GM18517 (cell line): Measurements from ENCODE around the gene ITGB2.

Source experiments
- ATAC-seq: cut with Tn5 transposase; IDR thresholded peaks from one replicate; pipeline ENCODE4 v1.9.1; 2021; ENCODE audit warnings: mild to moderate bottlenecking, moderate library complexity; ENCODE audit not compliant: unreplicated experiment

Gene ITGB2

GRCh38 chr21:44920694-44921604, at the start of gene ITGB2:
Gene ITGB2 (minus strand): TSS chr21:44920899. CDS start chr21:44910782, 10,117 bp downstream.
- no peak for ATAC-seq

GRCh38 chr21:44969931-44970755, 49.4 kb upstream of the ITGB2 start:
- no peak for ATAC-seq

- ATAC-seq, result no peak
Observed at GRCh38 chr21:44969066-44969670, 48.5 kb upstream of the ITGB2 start.

GRCh38 chr21:44967082-44968047, 46.7 kb upstream of the ITGB2 start:
- ATAC-seq, result no peak

- ATAC-seq, result no peak
Observed at GRCh38 chr21:44966135-44967081, 45.7 kb upstream of the ITGB2 start.

GRCh38 chr21:44965251-44966022, 44.7 kb upstream of the ITGB2 start:
- ATAC-seq, result no peak

- no peak for ATAC-seq
Observed at GRCh38 chr21:44964381-44964780, 43.7 kb upstream of the ITGB2 start.

- no peak for ATAC-seq
Observed at GRCh38 chr21:44962403-44962966, 41.8 kb upstream of the ITGB2 start.

GRCh38 chr21:44960141-44961092, 39.7 kb upstream of the ITGB2 start:
- no peak for ATAC-seq

GRCh38 chr21:44959376-44960091, 38.8 kb upstream of the ITGB2 start:
- ATAC-seq, result no peak

- no peak for ATAC-seq
Observed at GRCh38 chr21:44958471-44959191, 37.9 kb upstream of the ITGB2 start.

GRCh38 chr21:44957901-44958451, 37.3 kb upstream of the ITGB2 start:
- no peak for ATAC-seq

- no peak for ATAC-seq
Observed at GRCh38 chr21:44957047-44957831, 36.5 kb upstream of the ITGB2 start.

GRCh38 chr21:44956356-44957046, 35.8 kb upstream of the ITGB2 start:
- ATAC-seq, result no peak
